GM19328 (cell line): ENCODE measurements around the gene PPWD1.
A peak's percentile ranks its signal among the peaks of the same experiment; 100 is the strongest.
"Not testable (repeated sequence)": the region's sequence is repeated elsewhere in the genome, so short reads cannot be mapped to it uniquely, and the experiment has no call there.

Experiments used
- ATAC-seq: cut with Tn5 transposase; IDR thresholded peaks from one replicate; pipeline ENCODE4 v1.9.1; 2021; ENCODE audit warnings: mild to moderate bottlenecking, moderate library complexity; ENCODE audit not compliant: unreplicated experiment

PPWD1 gene

GRCh38 chr5:65562731-65563701 lies at the start of gene PPWD1, which contains the start of gene CENPK:
PPWD1 (plus strand) TSS chr5:65563296; CDS start chr5:65563311, 15 bp downstream.
CENPK (minus strand) TSS chr5:65563168; CDS start chr5:65554907, 8,261 bp downstream.
- peak; percentile 99 for ATAC-seq

- ATAC-seq = no peak
Observed at GRCh38 chr5:65525726-65526125, 37.4 kb upstream of the PPWD1 start.

- ATAC-seq = no peak
Observed at GRCh38 chr5:65530904-65531303, 32.2 kb upstream of the PPWD1 start.

- ATAC-seq = no peak
Observed at GRCh38 chr5:65535529-65535987, 27.5 kb upstream of the PPWD1 start.

- ATAC-seq = no peak
Observed at GRCh38 chr5:65539827-65540226, 23.3 kb upstream of the PPWD1 start.

DNA sequence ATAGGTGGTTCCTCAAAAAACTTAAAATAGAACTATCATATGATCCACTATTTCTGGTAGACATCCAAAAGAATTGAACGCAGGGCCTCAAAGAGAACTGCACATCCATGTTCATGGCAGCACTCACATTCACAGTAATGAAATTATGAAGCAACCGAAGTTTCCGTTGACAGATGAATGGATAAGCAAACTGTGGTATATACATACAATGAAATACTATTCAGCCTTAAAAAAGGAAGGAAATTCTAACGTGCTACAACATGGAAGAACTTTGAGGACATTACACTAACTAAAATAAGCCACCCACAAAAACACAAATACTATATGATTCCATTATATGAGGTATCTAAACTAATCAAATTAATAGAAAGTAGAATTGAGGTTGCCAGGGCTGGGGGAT lies 18.6 kb upstream of the PPWD1 start:
- ATAC-seq = no peak

DNA sequence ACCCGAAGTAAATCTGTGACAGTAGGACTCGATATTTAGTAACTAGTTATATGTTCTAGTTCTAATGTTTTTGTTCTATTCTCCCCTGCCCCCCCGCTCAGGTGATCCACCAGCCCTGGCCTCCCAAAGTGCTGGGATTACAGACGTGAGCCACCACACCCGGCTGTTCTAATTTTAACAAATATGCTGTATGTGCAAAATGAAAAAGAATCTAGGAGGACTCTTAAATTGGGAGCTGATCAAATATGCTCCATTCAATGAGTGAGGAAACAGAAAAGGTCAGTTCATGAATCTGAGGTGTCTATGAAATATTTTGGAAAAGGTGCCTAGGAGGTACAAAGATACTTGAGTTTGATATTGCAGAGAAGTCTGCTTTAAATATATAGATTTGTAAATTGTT lies 17.0 kb upstream of the PPWD1 start:
- no peak for ATAC-seq

DNA sequence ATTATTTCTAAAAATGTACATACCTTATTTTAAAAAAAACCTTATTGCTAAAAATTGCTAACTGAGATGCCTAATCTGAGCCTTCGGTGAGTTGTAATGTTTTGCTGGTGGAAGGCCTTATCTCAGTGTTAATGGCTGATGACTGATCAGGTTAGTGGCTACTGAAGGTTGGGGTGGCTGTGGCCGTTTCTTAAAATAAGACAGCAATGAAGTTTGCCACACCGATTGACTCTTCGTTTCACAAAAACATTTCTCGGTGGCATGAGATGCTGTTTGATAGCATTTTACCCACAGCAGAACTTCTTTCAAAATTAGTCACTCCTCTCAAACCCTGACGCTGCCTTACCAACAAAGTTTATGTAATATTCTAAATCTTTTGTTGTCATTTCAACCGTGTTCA lies 14.8 kb upstream of the PPWD1 start:
- ATAC-seq = no peak

- ATAC-seq = no peak
Observed at GRCh38 chr5:65553941-65554340, 9.2 kb upstream of the PPWD1 start.

DNA sequence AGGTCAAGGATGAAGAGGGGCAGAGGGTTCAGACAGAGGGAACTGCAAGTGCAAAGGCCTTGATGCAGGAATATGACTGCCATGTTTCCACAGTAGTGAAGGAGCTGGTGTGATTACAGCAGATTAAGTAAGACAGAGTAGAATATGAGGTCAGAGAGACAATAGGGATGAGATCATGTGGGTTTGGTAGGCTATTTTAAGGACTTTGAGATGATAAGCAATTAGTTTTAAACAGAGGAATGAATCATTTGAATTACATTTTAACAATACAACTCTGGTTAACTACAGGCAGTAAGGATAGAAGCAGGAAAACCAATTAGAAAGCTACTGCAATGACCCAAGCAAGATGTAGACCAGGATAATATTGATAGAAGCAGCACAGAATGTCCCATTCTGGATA lies 7.8 kb upstream of the PPWD1 start:
- ATAC-seq = no peak

DNA sequence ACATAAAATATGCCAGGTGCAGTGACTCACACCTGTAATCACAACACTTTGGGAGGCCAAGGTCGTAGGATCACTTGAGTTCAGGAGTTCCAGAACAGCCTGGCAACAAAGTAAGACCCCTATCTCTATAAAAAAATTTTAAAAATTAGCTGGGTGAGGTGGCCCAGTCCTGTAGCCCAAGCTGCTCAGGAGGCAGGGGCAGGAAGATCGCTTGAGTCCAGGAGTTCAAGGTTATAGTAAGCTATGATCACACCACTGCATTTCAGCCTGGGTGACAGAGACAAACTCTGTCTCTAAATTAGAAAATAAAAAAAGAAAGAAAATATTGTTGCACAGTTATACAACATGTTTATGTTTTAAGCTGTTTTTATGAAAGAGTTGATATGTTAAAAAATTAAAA lies 6.9 kb upstream of the PPWD1 start:
- no peak for ATAC-seq

DNA sequence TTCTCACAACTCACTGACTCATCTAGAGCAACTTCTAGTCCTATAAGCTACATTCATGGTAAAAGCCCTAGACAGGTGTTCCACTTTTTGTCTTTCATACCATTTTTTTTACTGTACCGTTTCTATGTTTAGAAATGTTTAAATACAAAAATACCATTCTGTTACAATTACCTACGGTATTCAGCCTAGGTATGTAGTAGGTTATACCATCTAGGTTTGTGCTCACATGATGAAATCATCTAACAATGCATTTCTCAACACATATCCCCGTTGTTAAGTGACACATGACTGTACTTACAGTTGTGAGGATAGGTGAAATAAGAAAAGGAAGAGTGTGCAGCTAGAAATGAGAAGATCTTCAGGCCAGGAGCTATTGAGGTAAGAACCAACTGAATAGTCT lies 6.4 kb upstream of the PPWD1 start:
- no peak for ATAC-seq

DNA sequence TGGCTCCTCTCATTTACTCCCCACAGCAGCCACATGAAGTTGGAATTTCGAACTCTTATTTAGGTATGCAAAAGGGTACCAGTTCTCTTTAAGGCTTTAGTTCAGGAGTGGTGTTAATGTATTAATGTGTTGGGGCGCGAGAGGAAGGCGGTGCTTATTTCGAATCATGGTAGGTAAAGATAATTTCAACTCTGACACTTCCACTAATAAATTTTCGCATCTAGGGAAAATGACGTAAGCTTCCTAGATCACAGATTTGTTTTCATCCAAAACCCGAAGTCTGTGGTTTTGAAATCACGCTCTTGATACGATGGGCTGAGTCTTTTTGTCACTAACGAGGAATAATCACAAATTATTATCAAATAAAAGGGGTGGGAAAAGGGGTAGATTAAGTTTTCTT lies 681 bp downstream of the PPWD1 start:
- ATAC-seq = no peak

DNA sequence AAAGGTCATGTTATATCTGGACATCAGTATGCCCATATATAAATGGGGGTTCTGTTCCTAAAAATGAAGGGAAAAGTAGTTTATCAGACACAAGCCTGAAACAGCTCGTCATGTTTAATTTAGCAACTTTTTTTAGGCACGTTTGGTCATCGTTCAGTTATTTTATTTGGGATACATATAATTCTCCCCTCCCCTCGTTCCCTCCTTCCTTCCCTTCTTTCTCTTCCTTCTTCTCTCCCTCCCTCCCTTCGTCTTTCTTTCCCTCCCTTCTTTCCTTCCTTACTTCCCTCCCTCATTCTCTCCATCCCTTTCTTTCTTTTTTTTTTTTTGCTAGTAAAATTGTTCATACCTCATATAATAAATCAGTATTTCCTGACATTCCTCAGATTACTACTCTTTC lies 3.4 kb downstream of the PPWD1 start:
- ATAC-seq = no peak

DNA sequence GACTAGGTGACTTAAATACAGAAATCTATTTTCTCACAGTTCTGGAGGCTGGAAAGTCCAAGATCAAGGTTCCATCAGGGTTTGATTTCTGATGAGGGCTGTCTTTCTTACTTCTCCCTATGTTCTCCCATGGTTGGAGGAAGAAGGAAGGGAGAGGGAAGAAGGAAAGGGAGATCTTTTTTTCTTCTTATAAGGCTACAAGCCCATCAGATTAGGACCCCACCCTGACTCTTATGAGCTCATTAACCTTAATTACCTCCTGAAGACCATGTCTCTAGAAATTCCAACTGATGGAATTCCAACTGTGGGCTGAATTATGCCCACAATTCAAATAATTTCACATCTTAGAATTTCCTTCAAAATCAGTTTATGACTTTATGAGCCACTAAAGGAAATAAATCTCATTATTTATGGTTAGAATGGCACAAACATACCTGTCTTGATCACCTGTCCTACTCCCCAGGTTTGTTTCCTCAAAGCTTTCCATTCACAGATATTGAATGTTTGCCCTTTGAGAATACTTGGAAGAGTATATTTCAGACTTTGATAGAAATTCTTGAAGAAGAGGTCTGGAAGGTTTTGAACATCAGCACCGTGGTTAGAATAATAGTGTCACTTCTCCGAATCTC lies 7.6 kb downstream of the PPWD1 start:
- ATAC-seq = no peak

GRCh38 chr5:65577141-65577540 lies 14.0 kb downstream of the PPWD1 start:
- ATAC-seq = no peak

GRCh38 chr5:65588694-65589093 lies 25.6 kb downstream of the PPWD1 start:
- ATAC-seq = no peak

- not testable (repeated sequence) for ATAC-seq
Observed at GRCh38 chr5:65601761-65602160, 38.7 kb downstream of the PPWD1 start.

GRCh38 chr5:65611524-65611923 lies 48.4 kb downstream of the PPWD1 start:
- no peak for ATAC-seq

- no peak for ATAC-seq
Observed at GRCh38 chr5:65612298-65612907, 49.3 kb downstream of the PPWD1 start.

DNA sequence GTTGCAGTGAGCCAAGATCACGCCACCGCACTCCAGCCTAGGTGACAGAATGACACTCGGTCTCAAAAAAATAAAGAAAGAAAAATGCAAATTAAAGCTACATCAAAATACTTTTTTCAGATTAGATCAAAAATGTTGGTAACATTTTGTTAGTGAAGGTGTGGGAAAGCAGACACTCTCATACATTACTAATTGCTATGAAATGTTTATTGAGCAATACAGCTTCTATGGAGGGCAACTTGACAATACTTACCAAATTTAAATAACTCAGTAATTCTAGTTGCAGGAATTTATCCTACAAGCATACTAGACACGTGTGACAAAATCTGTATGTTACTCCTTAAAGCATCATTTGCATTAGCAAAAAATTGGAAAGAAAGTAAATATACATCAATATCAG lies 56.9 kb downstream of the PPWD1 start:
- no peak for ATAC-seq

DNA sequence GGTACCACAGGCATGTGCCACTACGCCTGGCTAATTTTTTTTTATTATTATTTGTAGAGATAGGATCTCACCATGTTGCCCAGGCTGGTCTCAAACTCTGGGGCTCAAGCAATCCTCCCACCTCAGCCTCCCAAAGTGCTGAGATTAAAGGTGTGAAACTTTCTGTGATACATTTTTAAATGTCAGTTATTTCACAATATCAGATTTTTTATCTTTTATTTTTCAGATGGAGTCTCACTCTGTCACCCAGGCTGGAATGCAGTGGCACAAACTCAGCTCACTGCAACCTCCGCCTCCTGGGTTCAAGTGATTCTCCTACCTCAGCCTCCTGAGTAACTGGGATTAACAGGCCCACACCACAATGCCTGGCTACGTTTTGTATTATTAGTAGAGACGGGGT lies 58.9 kb downstream of the PPWD1 start:
- not testable (repeated sequence) for ATAC-seq
